ENCODE results near the gene POLR1A. TPM values are rescaled to one million over a fixed set of nuclear protein-coding genes. Genes with fewer than 3 reads are reported as not detected.

Gene POLR1A
- total RNA-seq, 1 donor from 2014 or later: 17.2 TPM

- peak in 1 of 2 donors; percentile 64 for DNase-seq (ENCODE audit: extremely low spot score in 2 of 2)
- no peaks in the 10 kb centered on the region for H3K9me3 ChIP-seq
- no peak overlapping the region for H3K4me3 ChIP-seq
- no peak for TF ChIP-seq POLR2AphosphoS5 (IDR thresholded peaks at IDR 0.05; ENCODE audit: insufficient read depth in 1 of 2, low read depth in 1 of 2)
- no peak for TF ChIP-seq POLR2A (IDR thresholded peaks at IDR 0.05)
- TF ChIP-seq, protein P1, sequence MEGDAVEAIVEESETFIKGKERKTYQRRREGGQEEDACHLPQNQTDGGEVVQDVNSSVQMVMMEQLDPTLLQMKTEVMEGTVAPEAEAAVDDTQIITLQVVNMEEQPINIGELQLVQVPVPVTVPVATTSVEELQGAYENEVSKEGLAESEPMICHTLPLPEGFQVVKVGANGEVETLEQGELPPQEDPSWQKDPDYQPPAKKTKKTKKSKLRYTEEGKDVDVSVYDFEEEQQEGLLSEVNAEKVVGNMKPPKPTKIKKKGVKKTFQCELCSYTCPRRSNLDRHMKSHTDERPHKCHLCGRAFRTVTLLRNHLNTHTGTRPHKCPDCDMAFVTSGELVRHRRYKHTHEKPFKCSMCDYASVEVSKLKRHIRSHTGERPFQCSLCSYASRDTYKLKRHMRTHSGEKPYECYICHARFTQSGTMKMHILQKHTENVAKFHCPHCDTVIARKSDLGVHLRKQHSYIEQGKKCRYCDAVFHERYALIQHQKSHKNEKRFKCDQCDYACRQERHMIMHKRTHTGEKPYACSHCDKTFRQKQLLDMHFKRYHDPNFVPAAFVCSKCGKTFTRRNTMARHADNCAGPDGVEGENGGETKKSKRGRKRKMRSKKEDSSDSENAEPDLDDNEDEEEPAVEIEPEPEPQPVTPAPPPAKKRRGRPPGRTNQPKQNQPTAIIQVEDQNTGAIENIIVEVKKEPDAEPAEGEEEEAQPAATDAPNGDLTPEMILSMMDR (IDR thresholded peaks at IDR 0.05): no peak
- H3K27me3 ChIP-seq: no peaks in the 10 kb centered on the region
- H3K4me1 ChIP-seq: no peaks in the 10 kb centered on the region
- intact Hi-C loops (cut with DNase I): no loop called here
- H3K27ac ChIP-seq: no peak overlapping the region
- peaks cover 0 to 43% of the 10 kb centered on the region in 2 donors for H3K36me3 ChIP-seq
Measured at GRCh38 chr2:86050301-86050700, 55.4 kb downstream of the POLR1A start.

GRCh38 chr2:86049529-86049928, 56.2 kb downstream of the POLR1A start:
- Histone ChIP-seq H3K36me3 (peaks cover 0 to 51% of the 10 kb centered on the region in 2 donors), H3K27ac (no peak overlapping the region)
- peak in 1 of 2 donors; percentile 58 for DNase-seq (ENCODE audit: extremely low spot score in 2 of 2)

DNA sequence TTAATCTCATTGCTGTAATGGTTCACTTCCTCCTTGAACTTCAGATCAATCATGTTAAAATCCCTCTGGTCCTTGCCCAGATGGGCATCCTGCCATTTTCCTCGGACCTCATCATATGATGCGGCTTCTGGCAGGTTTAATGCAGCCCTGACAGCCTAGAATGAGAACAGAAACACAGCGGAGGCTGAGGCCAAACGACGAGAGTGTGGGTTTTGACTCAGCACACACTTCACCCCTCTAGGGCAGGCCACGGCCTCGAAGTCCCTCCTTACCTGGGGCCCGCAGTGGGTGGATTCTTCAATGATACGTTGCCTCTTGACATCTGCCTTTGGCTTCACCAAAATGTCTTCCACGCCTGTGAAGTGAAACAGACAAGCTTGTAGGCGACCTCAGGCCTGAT, 56.8 kb downstream of the POLR1A start:
- TF ChIP-seq POLR2A (IDR thresholded peaks at IDR 0.05) (no peak), POLR2AphosphoS5 (IDR thresholded peaks at IDR 0.05; ENCODE audit: insufficient read depth in 1 of 2, low read depth in 1 of 2) (no peak)
- TF ChIP-seq, protein P1 (IDR thresholded peaks at IDR 0.05): no peak
- Histone ChIP-seq H3K36me3 (peaks cover 0 to 55% of the 10 kb centered on the region in 2 donors), H3K4me1 (no peaks in the 10 kb centered on the region), H3K4me3 (no peak overlapping the region), H3K27me3 (no peaks in the 10 kb centered on the region), H3K27ac (no peak overlapping the region), H3K9me3 (no peaks in the 10 kb centered on the region)
- intact Hi-C loops (cut with DNase I): no loop called here
- peak in 1 of 2 donors; percentile 34 for DNase-seq (ENCODE audit: extremely low spot score in 2 of 2)

More at GRCh38 chr2:86049529-86049928, 56.2 kb downstream of the POLR1A start:
- H3K27me3 ChIP-seq: no peaks in the 10 kb centered on the region
- TF ChIP-seq, protein P1 (IDR thresholded peaks at IDR 0.05): no peak
- no peak for TF ChIP-seq POLR2A (IDR thresholded peaks at IDR 0.05)
- no peak for TF ChIP-seq POLR2AphosphoS5 (IDR thresholded peaks at IDR 0.05; ENCODE audit: insufficient read depth in 1 of 2, low read depth in 1 of 2)
- no peak overlapping the region for H3K4me3 ChIP-seq
- intact Hi-C loops (cut with DNase I): no loop called here
- H3K4me1 ChIP-seq: no peaks in the 10 kb centered on the region
- no peaks in the 10 kb centered on the region for H3K9me3 ChIP-seq

DNA sequence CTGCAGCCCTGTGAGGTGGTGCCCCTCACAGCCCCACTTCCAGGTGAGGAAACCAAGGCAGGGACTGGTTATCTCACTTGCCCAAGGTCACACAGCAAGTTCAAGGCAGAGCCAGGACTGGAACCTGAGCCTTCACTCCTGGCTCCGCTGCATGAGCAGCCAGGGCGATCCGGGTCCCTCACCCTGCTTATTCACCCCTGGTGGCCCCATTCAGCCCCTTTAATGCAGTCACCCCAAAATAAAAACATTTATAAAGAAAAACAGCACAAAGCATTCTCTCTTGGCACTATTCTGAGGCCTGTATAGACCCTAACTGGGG, 57.3 kb downstream of the POLR1A start:
- Histone ChIP-seq H3K4me1 (no peaks in the 10 kb centered on the region), H3K9me3 (no peaks in the 10 kb centered on the region), H3K27me3 (no peaks in the 10 kb centered on the region), H3K4me3 (no peak overlapping the region), H3K36me3 (peaks cover 0 to 55% of the 10 kb centered on the region in 2 donors), H3K27ac (no peak overlapping the region)
- peak in 1 of 2 donors; percentile 40 for DNase-seq (ENCODE audit: extremely low spot score in 2 of 2)
- intact Hi-C loops (cut with DNase I): no loop called here
- no peak for TF ChIP-seq POLR2A (IDR thresholded peaks at IDR 0.05)
- TF ChIP-seq, protein P1 (IDR thresholded peaks at IDR 0.05): no peak
- TF ChIP-seq POLR2AphosphoS5 (IDR thresholded peaks at IDR 0.05; ENCODE audit: insufficient read depth in 1 of 2, low read depth in 1 of 2): no peak

GRCh38 chr2:86047575-86048382, 57.9 kb downstream of the POLR1A start:
- H3K27me3 ChIP-seq: no peaks in the 10 kb centered on the region
- H3K4me1 ChIP-seq: no peaks in the 10 kb centered on the region
- intact Hi-C loops (cut with DNase I): no loop called here
- H3K9me3 ChIP-seq: no peaks in the 10 kb centered on the region
- no peak overlapping the region for H3K27ac ChIP-seq
- no peak for TF ChIP-seq POLR2AphosphoS5 (IDR thresholded peaks at IDR 0.05; ENCODE audit: insufficient read depth in 1 of 2, low read depth in 1 of 2)
- no peak for TF ChIP-seq POLR2A (IDR thresholded peaks at IDR 0.05)
- TF ChIP-seq, protein P1 (IDR thresholded peaks at IDR 0.05): no peak
- peaks cover 0 to 59% of the 10 kb centered on the region in 2 donors for H3K36me3 ChIP-seq
- H3K4me3 ChIP-seq: no peak overlapping the region
- peak in 1 of 2 donors; percentile 70 for DNase-seq (ENCODE audit: extremely low spot score in 2 of 2)
